Spleen (tissue), 7 donors: Measurements from ENCODE around the gene HAUS1.

ENCODE experiments used
- CTCF ChIP-seq, 11 experiments: fragments of 200-600 bp in 7 of 11; fragments of 450-650 bp in 4 of 11; sonication (generic) in 4 of 11; IDR thresholded peaks in 8 of 11; conservative IDR thresholded peaks in 3 of 11; 1 replicate in 7 of 11; 2 replicates in 4 of 11; pipeline versions ENCODE4 v1.4.0 to v1.8.0; 2016 to 2021; ENCODE audit warnings: antibody characterized with exemption in 11 of 11, inconsistent platforms in 4 of 11, mild to moderate bottlenecking in 1 of 11
- POLR2AphosphoS5 ChIP-seq, 3 donors: sonication (generic); formaldehyde crosslinking; IDR thresholded peaks; one replicate each; pipeline ENCODE4 v1.5.1; 2017; ENCODE audit warnings: antibody characterized with exemption in 3 of 3
- donor health status: DM: no; HTN: no; CAD: no; lungs with moderate emphysema.
- donor health status: DM: no; HTN: no; CAD: no.
- donor health status: DM: no; HTN: no; CAD: no.

- TF ChIP-seq CTCF (IDR thresholded peaks at IDR 0.05 in 8 of 11, conservative IDR thresholded peaks at IDR 0.05 in 3 of 11) (no peak), POLR2AphosphoS5 (IDR thresholded peaks at IDR 0.05) (no peak)
Measured at GRCh38 chr18:46134920-46135675, 30.9 kb downstream of the HAUS1 start.
